Liver (tissue), 9 donors: ENCODE measurements around the gene CHL1. TPM values are rescaled to one million over a fixed set of nuclear protein-coding genes. Genes with fewer than 3 reads are reported as not detected.

Source experiments
- DNase-seq: peaks from one replicate; pipeline ENCODE4 v3.0.0-alpha.2; 2017; ENCODE audit warnings: low spot score
- H3K27ac ChIP-seq, 2 donors: one replicate each; pipeline ENCODE4 v1.7.0; 2013; ENCODE audit warnings: inconsistent platforms in 2 of 2, low read length in 2 of 2, control low read depth in 1 of 2, low read depth in 1 of 2, mild to moderate bottlenecking in 1 of 2
- H3K27me3 ChIP-seq, 4 donors: one replicate each; pipeline versions ENCODE4 v1.6.1 to v1.7.0; 2013; ENCODE audit warnings: low read length in 3 of 4, inconsistent platforms in 1 of 4, mild to moderate bottlenecking in 1 of 4, moderate library complexity in 1 of 4; ENCODE audit not compliant: control insufficient read depth in 4 of 4, insufficient read depth in 4 of 4
- H3K36me3 ChIP-seq, 4 donors: one replicate each; pipeline versions ENCODE4 v1.6.1 to v1.7.0; 2013; ENCODE audit warnings: low read length in 3 of 4, mild to moderate bottlenecking in 3 of 4, low read depth in 1 of 4, moderate library complexity in 1 of 4; ENCODE audit not compliant: control insufficient read depth in 4 of 4, insufficient read depth in 3 of 4
- H3K4me1 ChIP-seq, 4 donors: one replicate each; pipeline versions ENCODE4 v1.6.1 to v1.7.0; 2013; ENCODE audit warnings: low read length in 3 of 4, mild to moderate bottlenecking in 3 of 4, moderate library complexity in 1 of 4; ENCODE audit not compliant: control insufficient read depth in 4 of 4, insufficient read depth in 4 of 4
- H3K4me3 ChIP-seq, 3 donors: one replicate each; pipeline versions ENCODE4 v1.6.1 to v1.7.0; 2013; ENCODE audit warnings: low read length in 3 of 3, control low read depth in 1 of 3, low read depth in 1 of 3, mild to moderate bottlenecking in 1 of 3
- H3K9ac ChIP-seq, 2 donors: one replicate each; pipeline ENCODE4 v1.7.0; 2013; ENCODE audit warnings: low read length in 2 of 2, mild to moderate bottlenecking in 2 of 2, moderate library complexity in 2 of 2, control low read depth in 1 of 2, low read depth in 1 of 2
- H3K9me3 ChIP-seq, 4 donors: one replicate each; pipeline versions ENCODE4 v1.6.1 to v1.7.0; 2013; ENCODE audit warnings: low read length in 3 of 4; ENCODE audit not compliant: control insufficient read depth in 4 of 4
- EGR1 ChIP-seq, 2 donors: IDR thresholded peaks; 2 replicates each; pipeline ENCODE4 v1.6.1; 2016 to 2018; ENCODE audit warnings: antibody characterized with exemption in 2 of 2, low read depth in 2 of 2
- FOXA1 ChIP-seq: IDR thresholded peaks from 2 replicates; pipeline ENCODE4 v1.6.1; 2016; ENCODE audit warnings: antibody characterized with exemption
- FOXA2 ChIP-seq: IDR thresholded peaks from 2 replicates; pipeline ENCODE4 v1.6.1; 2016; ENCODE audit warnings: antibody characterized with exemption
- GABPA ChIP-seq, 2 donors: IDR thresholded peaks in 1 of 2; conservative IDR thresholded peaks in 1 of 2; 2 replicates each; pipeline ENCODE4 v1.6.1; 2016; ENCODE audit warnings: antibody characterized with exemption in 2 of 2, mild to moderate bottlenecking in 1 of 2, moderate library complexity in 1 of 2
- HNF4A ChIP-seq, 2 donors: conservative IDR thresholded peaks; 2 replicates each; pipeline ENCODE4 v1.6.1; 2016; ENCODE audit warnings: antibody characterized with exemption in 2 of 2, mild to moderate bottlenecking in 2 of 2
- HNF4G ChIP-seq: IDR thresholded peaks from 2 replicates; pipeline ENCODE4 v1.6.1; 2016; ENCODE audit warnings: antibody characterized with exemption
- JUND ChIP-seq, 2 donors: IDR thresholded peaks; 2 replicates each; pipeline ENCODE4 v1.6.1; 2016; ENCODE audit warnings: antibody characterized with exemption in 2 of 2
- NR2F2 ChIP-seq: IDR thresholded peaks from 2 replicates; pipeline ENCODE4 v1.6.1; 2016; ENCODE audit warnings: antibody characterized with exemption
- RAD21 ChIP-seq, 2 donors: IDR thresholded peaks; 2 replicates each; pipeline ENCODE4 v1.6.1; 2016; ENCODE audit warnings: antibody characterized with exemption in 2 of 2, mild to moderate bottlenecking in 2 of 2
- RXRA ChIP-seq, 2 donors: IDR thresholded peaks; 2 replicates each; pipeline ENCODE4 v1.6.1; 2017 to 2018; ENCODE audit warnings: antibody characterized with exemption in 2 of 2, mild to moderate bottlenecking in 1 of 2
- SP1 ChIP-seq: IDR thresholded peaks from 2 replicates; pipeline ENCODE4 v1.6.1; 2018; ENCODE audit warnings: antibody characterized with exemption, mild to moderate bottlenecking
- YY1 ChIP-seq: IDR thresholded peaks from 2 replicates; pipeline ENCODE4 v1.6.1; 2016; ENCODE audit warnings: antibody characterized with exemption, mild to moderate bottlenecking
- WGBS: extraction: QIAGEN DNeasy Blood & Tissue Kit; methylation state at CpG from one replicate; pipeline ENCODE4 v1.1.7; 2013; 5-methylcytosine and 5-hydroxymethylcytosine counted together
- polyA plus RNA-seq, 2 donors: library from polyadenylated mRNA; stranded (reverse) in 1 of 2; unstranded in 1 of 2; fragments of 200-250 nt in 1 of 2; fragments of >200 nt in 1 of 2; fragmentation: Nextera tagmentation in 1 of 2; extraction: Ambion mirVana in 1 of 2; gene quantifications; one replicate each; pipeline versions ENCODE4 v1.2.1 to v1.2.3, GENCODE V29; 2013 to 2015
- total RNA-seq, 2 donors: library from RNA; depleted of rRNA; stranded (reverse); fragments of >200 nt; gene quantifications; one replicate each; pipeline ENCODE4 v1.2.3, GENCODE V29; 2014
- TF ChIP-seq, protein P1 (sequence below): fragments of 150-350 bp; IDR thresholded peaks from 2 replicates; pipeline ENCODE4 v1.5.1; 2017; ENCODE audit warnings: improper control_type of control experiment, low read depth, low read length; ENCODE audit not compliant: missing input control
- TF ChIP-seq, protein P2 (sequence below): IDR thresholded peaks from 2 replicates; pipeline ENCODE4 v1.6.1; 2016; ENCODE audit warnings: antibody characterized with exemption
- TF ChIP-seq, protein P3 (sequence below): IDR thresholded peaks from 2 replicates; pipeline ENCODE4 v1.6.1; 2016; ENCODE audit warnings: antibody characterized with exemption, mild to moderate bottlenecking
- TF ChIP-seq, protein P4 (sequence below): IDR thresholded peaks from 2 replicates; pipeline ENCODE4 v1.6.1; 2016; ENCODE audit warnings: antibody characterized with exemption
- donor health status: healthy.
- donor health status: healthy.
- donor health status: healthy.
- donor health status: healthy.
- donor health status: healthy.

Gene CHL1
- total and polyA plus RNA-seq, 4 donors: 0.03 to 8.1 (median 0.66) TPM

DNA sequence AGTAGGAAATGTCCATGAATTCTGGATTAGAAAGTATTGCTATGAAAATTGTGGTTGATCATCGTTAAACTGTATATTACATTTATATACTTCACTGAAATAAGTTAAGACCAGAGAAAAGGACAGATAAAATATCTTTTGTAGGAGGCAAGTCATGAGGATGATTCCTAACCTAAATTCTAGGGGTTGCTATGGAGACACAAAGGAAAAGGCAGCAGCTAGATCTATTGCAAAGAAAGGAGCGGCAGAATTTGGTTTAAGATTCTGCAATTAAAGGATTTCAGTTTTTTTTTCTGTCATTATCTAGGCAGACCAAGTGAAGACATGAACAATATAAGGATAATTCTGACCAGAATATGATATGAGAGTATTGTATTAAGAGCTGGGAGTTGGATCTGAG, 136.1 kb downstream of the CHL1 start:
- no peak overlapping the region for H3K27ac ChIP-seq
- no peaks in the 10 kb centered on the region for H3K36me3 ChIP-seq
- H3K9ac ChIP-seq: no peak overlapping the region
- no peaks in the 10 kb centered on the region for H3K4me1 ChIP-seq
- 44% methylated on average over 2 of the region's 2 CpGs for WGBS
- H3K4me3 ChIP-seq: no peak overlapping the region
- H3K27me3 ChIP-seq: no peaks in the 10 kb centered on the region
- TF ChIP-seq, protein P1, sequence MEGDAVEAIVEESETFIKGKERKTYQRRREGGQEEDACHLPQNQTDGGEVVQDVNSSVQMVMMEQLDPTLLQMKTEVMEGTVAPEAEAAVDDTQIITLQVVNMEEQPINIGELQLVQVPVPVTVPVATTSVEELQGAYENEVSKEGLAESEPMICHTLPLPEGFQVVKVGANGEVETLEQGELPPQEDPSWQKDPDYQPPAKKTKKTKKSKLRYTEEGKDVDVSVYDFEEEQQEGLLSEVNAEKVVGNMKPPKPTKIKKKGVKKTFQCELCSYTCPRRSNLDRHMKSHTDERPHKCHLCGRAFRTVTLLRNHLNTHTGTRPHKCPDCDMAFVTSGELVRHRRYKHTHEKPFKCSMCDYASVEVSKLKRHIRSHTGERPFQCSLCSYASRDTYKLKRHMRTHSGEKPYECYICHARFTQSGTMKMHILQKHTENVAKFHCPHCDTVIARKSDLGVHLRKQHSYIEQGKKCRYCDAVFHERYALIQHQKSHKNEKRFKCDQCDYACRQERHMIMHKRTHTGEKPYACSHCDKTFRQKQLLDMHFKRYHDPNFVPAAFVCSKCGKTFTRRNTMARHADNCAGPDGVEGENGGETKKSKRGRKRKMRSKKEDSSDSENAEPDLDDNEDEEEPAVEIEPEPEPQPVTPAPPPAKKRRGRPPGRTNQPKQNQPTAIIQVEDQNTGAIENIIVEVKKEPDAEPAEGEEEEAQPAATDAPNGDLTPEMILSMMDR: no peak
- TF ChIP-seq NR2F2 (no peak), SP1 (no peak), HNF4A (conservative IDR thresholded peaks at IDR 0.05) (no peak), RAD21 (IDR thresholded peaks at IDR 0.05) (no peak), JUND (IDR thresholded peaks at IDR 0.05) (no peak), YY1 (no peak), GABPA (IDR thresholded peaks at IDR 0.05 in 1 of 2, conservative IDR thresholded peaks at IDR 0.05 in 1 of 2) (no peak), FOXA1 (no peak), FOXA2 (no peak), RXRA (IDR thresholded peaks at IDR 0.05) (no peak)
- TF ChIP-seq, protein P2, sequence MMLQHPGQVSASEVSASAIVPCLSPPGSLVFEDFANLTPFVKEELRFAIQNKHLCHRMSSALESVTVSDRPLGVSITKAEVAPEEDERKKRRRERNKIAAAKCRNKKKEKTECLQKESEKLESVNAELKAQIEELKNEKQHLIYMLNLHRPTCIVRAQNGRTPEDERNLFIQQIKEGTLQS: no peak
- TF ChIP-seq, protein P3, sequence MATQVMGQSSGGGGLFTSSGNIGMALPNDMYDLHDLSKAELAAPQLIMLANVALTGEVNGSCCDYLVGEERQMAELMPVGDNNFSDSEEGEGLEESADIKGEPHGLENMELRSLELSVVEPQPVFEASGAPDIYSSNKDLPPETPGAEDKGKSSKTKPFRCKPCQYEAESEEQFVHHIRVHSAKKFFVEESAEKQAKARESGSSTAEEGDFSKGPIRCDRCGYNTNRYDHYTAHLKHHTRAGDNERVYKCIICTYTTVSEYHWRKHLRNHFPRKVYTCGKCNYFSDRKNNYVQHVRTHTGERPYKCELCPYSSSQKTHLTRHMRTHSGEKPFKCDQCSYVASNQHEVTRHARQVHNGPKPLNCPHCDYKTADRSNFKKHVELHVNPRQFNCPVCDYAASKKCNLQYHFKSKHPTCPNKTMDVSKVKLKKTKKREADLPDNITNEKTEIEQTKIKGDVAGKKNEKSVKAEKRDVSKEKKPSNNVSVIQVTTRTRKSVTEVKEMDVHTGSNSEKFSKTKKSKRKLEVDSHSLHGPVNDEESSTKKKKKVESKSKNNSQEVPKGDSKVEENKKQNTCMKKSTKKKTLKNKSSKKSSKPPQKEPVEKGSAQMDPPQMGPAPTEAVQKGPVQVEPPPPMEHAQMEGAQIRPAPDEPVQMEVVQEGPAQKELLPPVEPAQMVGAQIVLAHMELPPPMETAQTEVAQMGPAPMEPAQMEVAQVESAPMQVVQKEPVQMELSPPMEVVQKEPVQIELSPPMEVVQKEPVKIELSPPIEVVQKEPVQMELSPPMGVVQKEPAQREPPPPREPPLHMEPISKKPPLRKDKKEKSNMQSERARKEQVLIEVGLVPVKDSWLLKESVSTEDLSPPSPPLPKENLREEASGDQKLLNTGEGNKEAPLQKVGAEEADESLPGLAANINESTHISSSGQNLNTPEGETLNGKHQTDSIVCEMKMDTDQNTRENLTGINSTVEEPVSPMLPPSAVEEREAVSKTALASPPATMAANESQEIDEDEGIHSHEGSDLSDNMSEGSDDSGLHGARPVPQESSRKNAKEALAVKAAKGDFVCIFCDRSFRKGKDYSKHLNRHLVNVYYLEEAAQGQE: no peak
- TF ChIP-seq, protein P4, sequence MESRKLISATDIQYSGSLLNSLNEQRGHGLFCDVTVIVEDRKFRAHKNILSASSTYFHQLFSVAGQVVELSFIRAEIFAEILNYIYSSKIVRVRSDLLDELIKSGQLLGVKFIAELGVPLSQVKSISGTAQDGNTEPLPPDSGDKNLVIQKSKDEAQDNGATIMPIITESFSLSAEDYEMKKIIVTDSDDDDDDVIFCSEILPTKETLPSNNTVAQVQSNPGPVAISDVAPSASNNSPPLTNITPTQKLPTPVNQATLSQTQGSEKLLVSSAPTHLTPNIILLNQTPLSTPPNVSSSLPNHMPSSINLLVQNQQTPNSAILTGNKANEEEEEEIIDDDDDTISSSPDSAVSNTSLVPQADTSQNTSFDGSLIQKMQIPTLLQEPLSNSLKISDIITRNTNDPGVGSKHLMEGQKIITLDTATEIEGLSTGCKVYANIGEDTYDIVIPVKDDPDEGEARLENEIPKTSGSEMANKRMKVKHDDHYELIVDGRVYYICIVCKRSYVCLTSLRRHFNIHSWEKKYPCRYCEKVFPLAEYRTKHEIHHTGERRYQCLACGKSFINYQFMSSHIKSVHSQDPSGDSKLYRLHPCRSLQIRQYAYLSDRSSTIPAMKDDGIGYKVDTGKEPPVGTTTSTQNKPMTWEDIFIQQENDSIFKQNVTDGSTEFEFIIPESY: no peak
- DNase-seq: no peak
- peaks cover 0 to 2% (median 0%) of the 10 kb centered on the region in 4 donors for H3K9me3 ChIP-seq

DNA sequence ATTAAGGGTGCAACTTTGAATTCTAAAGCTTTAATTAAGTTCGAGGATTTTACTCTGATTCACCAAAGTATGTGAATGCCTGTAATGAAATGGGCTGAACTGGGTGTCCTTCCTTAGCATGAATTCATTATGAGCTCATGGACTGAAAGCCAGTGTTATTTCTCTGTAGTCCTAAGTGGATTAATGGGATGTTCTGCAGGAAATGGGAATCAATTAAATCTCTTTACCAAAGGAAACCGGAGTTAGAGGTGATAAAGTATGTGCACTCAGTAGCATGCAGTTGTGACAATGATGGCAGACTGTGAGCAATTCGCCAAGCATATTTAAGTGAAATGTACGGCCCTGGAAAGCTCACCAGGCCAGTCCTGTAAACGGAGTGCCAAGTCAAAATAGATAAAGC, 138.7 kb downstream of the CHL1 start:
- no peak for DNase-seq

More for the DNA sequence above, 138.7 kb downstream of the CHL1 start:
- Histone ChIP-seq H3K4me3 (no peak overlapping the region), H3K9ac (no peak overlapping the region), H3K36me3 (no peaks in the 10 kb centered on the region), H3K4me1 (no peaks in the 10 kb centered on the region), H3K27me3 (peaks cover 0 to 5% (median 0%) of the 10 kb centered on the region in 4 donors), H3K9me3 (peaks cover 0 to 2% (median 0%) of the 10 kb centered on the region in 4 donors), H3K27ac (no peak overlapping the region)
- TF ChIP-seq YY1 (no peak), EGR1 (IDR thresholded peaks at IDR 0.05; ENCODE audit: low read depth in 2 of 2) (no peak), GABPA (IDR thresholded peaks at IDR 0.05 in 1 of 2, conservative IDR thresholded peaks at IDR 0.05 in 1 of 2) (no peak), NR2F2 (no peak), HNF4G (no peak), RAD21 (IDR thresholded peaks at IDR 0.05) (no peak), SP1 (no peak), HNF4A (conservative IDR thresholded peaks at IDR 0.05) (no peak), JUND (IDR thresholded peaks at IDR 0.05) (no peak), RXRA (IDR thresholded peaks at IDR 0.05) (no peak)
- TF ChIP-seq, protein P2: no peak
- TF ChIP-seq, protein P3: no peak
- TF ChIP-seq, protein P1: no peak
- WGBS: 63% methylated on average over 5 of the region's 5 CpGs
